GM23338 (cell line): ENCODE measurements around the gene SLC12A3. TPM values are rescaled to one million over a fixed set of nuclear protein-coding genes. Genes with fewer than 3 reads are reported as not detected.

Source experiments
- ATAC-seq: fragments of 200-7000 bp; cut with Tn5 transposase; 3 replicates; pipeline ENCODE4 v1.9.1; 2020
- DNase-seq: peaks from one replicate; pipeline ENCODE4 v3.0.0-alpha.2; 2015; ENCODE audit warnings: low spot score
- H2AFZ ChIP-seq: fragments of 200-600 bp; sonication (generic); 2 replicates; pipeline ENCODE4 v1.8.0; 2016; ENCODE audit warnings: antibody characterized with exemption, mild to moderate bottlenecking, moderate library complexity
- H3F3A ChIP-seq: fragments of 200-600 bp; sonication (generic); replicated peaks from 2 replicates; pipeline ENCODE4 v1.8.0; 2017; ENCODE audit warnings: antibody characterized with exemption, mixed run types, low read depth
- H3K27ac ChIP-seq: fragments of 200-600 bp; sonication (generic); 2 replicates; pipeline ENCODE4 v1.6.1; 2016; ENCODE audit warnings: low read depth
- H3K27me3 ChIP-seq: fragments of 200-600 bp; sonication (generic); 2 replicates; pipeline ENCODE4 v1.8.0; 2016; ENCODE audit warnings: mild to moderate bottlenecking, mixed run types, moderate library complexity; ENCODE audit not compliant: insufficient read depth
- H3K36me3 ChIP-seq: fragments of 200-600 bp; sonication (generic); 2 replicates; pipeline ENCODE4 v1.8.0; 2016; ENCODE audit warnings: mild to moderate bottlenecking; ENCODE audit not compliant: insufficient read depth
- H3K4me1 ChIP-seq: fragments of 200-600 bp; sonication (generic); 2 replicates; pipeline ENCODE4 v1.8.0; 2016; ENCODE audit warnings: mild to moderate bottlenecking, moderate library complexity; ENCODE audit not compliant: insufficient read depth
- H3K4me2 ChIP-seq: fragments of 200-600 bp; sonication (generic); 2 replicates; pipeline ENCODE4 v1.7.1; 2017; ENCODE audit warnings: mixed run types
- H3K4me3 ChIP-seq: fragments of 200-600 bp; sonication (generic); 2 replicates; pipeline ENCODE4 v1.6.1; 2016; ENCODE audit warnings: mixed run types
- H3K79me2 ChIP-seq: fragments of 200-600 bp; sonication (generic); replicated peaks from 2 replicates; pipeline ENCODE4 v1.8.0; 2017; ENCODE audit warnings: mild to moderate bottlenecking; ENCODE audit not compliant: insufficient read depth
- H3K9me2 ChIP-seq: fragments of 200-600 bp; sonication (generic); 2 replicates; pipeline ENCODE4 v1.8.0; 2017; ENCODE audit not compliant: insufficient read depth
- H4K20me1 ChIP-seq: fragments of 200-600 bp; sonication (generic); replicated peaks from 2 replicates; pipeline ENCODE4 v1.8.0; 2017; ENCODE audit warnings: mild to moderate bottlenecking; ENCODE audit not compliant: insufficient read depth
- H3K27ac Mint-ChIP-seq: 2 replicates; pipeline ENCODE4 v1.8.0; 2020; ENCODE audit warnings: inconsistent platforms, mild to moderate bottlenecking, moderate library complexity, mixed read lengths
- H3K27me3 Mint-ChIP-seq: 3 replicates; pipeline ENCODE4 v1.8.0; 2022; ENCODE audit warnings: low read depth, mild to moderate bottlenecking, moderate library complexity, mixed read lengths, inconsistent platforms; ENCODE audit not compliant: insufficient read depth, poor library complexity
- H3K36me3 Mint-ChIP-seq: 3 replicates; pipeline ENCODE4 v1.8.0; 2021; ENCODE audit warnings: low read depth, mild to moderate bottlenecking, inconsistent platforms, moderate library complexity, mixed read lengths
- H3K4me1 Mint-ChIP-seq: 3 replicates; pipeline ENCODE4 v1.8.0; 2020; ENCODE audit warnings: mild to moderate bottlenecking, inconsistent platforms, mixed read lengths
- H3K4me3 Mint-ChIP-seq: 3 replicates; pipeline ENCODE4 v1.8.0; 2021; ENCODE audit warnings: moderate library complexity, mild to moderate bottlenecking, inconsistent platforms, mixed read lengths
- H3K9me3 Mint-ChIP-seq: 3 replicates; pipeline ENCODE4 v1.8.0; 2020; ENCODE audit warnings: moderate library complexity, mild to moderate bottlenecking, inconsistent platforms, mixed read lengths
- CREB1 ChIP-seq: fragments of 250-450 bp; sonication (Bioruptor Pico); IDR thresholded peaks from 2 replicates; pipeline ENCODE4 v1.5.0; 2020; ENCODE audit warnings: low read depth, mild to moderate bottlenecking, moderate library complexity
- CTCF ChIP-seq, 2 experiments: fragments of 200-600 bp in 1 of 2; sonication (generic) in 1 of 2; conservative IDR thresholded peaks; 2 replicates each; pipeline versions ENCODE4 v1.5.1 to v1.6.1; 2016 to 2017; ENCODE audit warnings: antibody characterized with exemption in 2 of 2, low read depth in 2 of 2, mild to moderate bottlenecking in 2 of 2, moderate library complexity in 1 of 2
- EZH2 ChIP-seq: fragments of 200-600 bp; sonication (generic); IDR thresholded peaks from one replicate; pipeline ENCODE4 v1.8.0; 2017; ENCODE audit warnings: antibody characterized with exemption, mild to moderate bottlenecking, low read depth; ENCODE audit not compliant: unreplicated experiment
- EZH2phosphoT487 ChIP-seq: fragments of 200-600 bp; sonication (generic); IDR thresholded peaks from one replicate; pipeline ENCODE4 v1.8.1; 2018; ENCODE audit warnings: antibody characterized with exemption; ENCODE audit not compliant: unreplicated experiment
- JUNB ChIP-seq: IDR thresholded peaks from one replicate; pipeline ENCODE4 v1.6.1; 2016; ENCODE audit warnings: antibody characterized with exemption; ENCODE audit not compliant: unreplicated experiment
- NANOG ChIP-seq: IDR thresholded peaks from 2 replicates; pipeline ENCODE4 v1.6.1; 2016; ENCODE audit warnings: antibody characterized with exemption, borderline replicate concordance
- POLR2AphosphoS5 ChIP-seq: IDR thresholded peaks from 2 replicates; pipeline ENCODE4 v1.6.1; 2016; ENCODE audit warnings: antibody characterized with exemption, low read depth
- REST ChIP-seq: IDR thresholded peaks from one replicate; pipeline ENCODE4 v1.6.1; 2018; ENCODE audit warnings: antibody characterized with exemption; ENCODE audit not compliant: unreplicated experiment
- ZNF114 ChIP-seq: fragments of 250-450 bp; sonication (Bioruptor Pico); IDR thresholded peaks from 2 replicates; pipeline ENCODE4 v1.5.0; 2020; ENCODE audit warnings: mild to moderate bottlenecking, moderate library complexity
- ZNF331 ChIP-seq: fragments of 250-450 bp; sonication (Bioruptor Pico); IDR thresholded peaks from 2 replicates; pipeline ENCODE4 v1.5.0; 2020; ENCODE audit warnings: low read depth, mild to moderate bottlenecking, moderate library complexity
- polyA plus RNA-seq: library from polyadenylated mRNA; unstranded; fragments of >200 nt; fragmentation: Nextera tagmentation; extraction: Ambion mirVana; gene quantifications from 2 replicates; pipeline ENCODE4 v1.2.1, GENCODE V29; 2016
- total RNA-seq: library from RNA; depleted of rRNA; stranded (reverse); fragments of >200 nt; shearing (Covaris generic); gene quantifications from 2 replicates; pipeline ENCODE4 v1.2.3, GENCODE V29; 2014
- TF ChIP-seq, protein P1 (sequence below): IDR thresholded peaks from 2 replicates; pipeline ENCODE4 v1.6.1; 2016; ENCODE audit warnings: antibody characterized with exemption

Gene SLC12A3
- total and polyA plus RNA-seq, 2 experiments from 2014 or later: not detected

GRCh38 chr16:56865394-56866062 is 521 bp downstream of the SLC12A3 start:
- H3K4me3 Mint-ChIP-seq: no peak overlapping the region
- H3K27me3 ChIP-seq: no peaks in the 10 kb centered on the region

More at GRCh38 chr16:56865394-56866062, 521 bp downstream of the SLC12A3 start:
- Mint-ChIP-seq H3K27me3 (peaks cover 6% of the 10 kb centered on the region), H3K4me1 (peaks cover 6% of the 10 kb centered on the region), H3K36me3 (no peaks in the 10 kb centered on the region), H3K9me3 (no peaks in the 10 kb centered on the region), H3K27ac (no peak overlapping the region)
- Histone ChIP-seq H3K79me2 (no peaks in the 10 kb centered on the region), H3K27ac (no peak overlapping the region), H3K4me1 (no peaks in the 10 kb centered on the region), H3K4me3 (no peak overlapping the region), H3K4me2 (no peak overlapping the region), H4K20me1 (no peaks in the 10 kb centered on the region), H3K9me2 (no peaks in the 10 kb centered on the region), H3K36me3 (no peaks in the 10 kb centered on the region), H2AFZ (no peak overlapping the region), H3F3A (no peaks in the 10 kb centered on the region)
- no peak for DNase-seq
- ATAC-seq: no peak
- no peak for TF ChIP-seq NANOG
- TF ChIP-seq EZH2: no peak
- TF ChIP-seq JUNB: no peak
- TF ChIP-seq POLR2AphosphoS5: no peak
- TF ChIP-seq REST: no peak
- no peak for TF ChIP-seq CTCF (conservative IDR thresholded peaks at IDR 0.05; ENCODE audit: low read depth in 2 of 2)
- TF ChIP-seq, protein P1, sequence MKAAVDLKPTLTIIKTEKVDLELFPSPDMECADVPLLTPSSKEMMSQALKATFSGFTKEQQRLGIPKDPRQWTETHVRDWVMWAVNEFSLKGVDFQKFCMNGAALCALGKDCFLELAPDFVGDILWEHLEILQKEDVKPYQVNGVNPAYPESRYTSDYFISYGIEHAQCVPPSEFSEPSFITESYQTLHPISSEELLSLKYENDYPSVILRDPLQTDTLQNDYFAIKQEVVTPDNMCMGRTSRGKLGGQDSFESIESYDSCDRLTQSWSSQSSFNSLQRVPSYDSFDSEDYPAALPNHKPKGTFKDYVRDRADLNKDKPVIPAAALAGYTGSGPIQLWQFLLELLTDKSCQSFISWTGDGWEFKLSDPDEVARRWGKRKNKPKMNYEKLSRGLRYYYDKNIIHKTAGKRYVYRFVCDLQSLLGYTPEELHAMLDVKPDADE: no peak
- TF ChIP-seq EZH2phosphoT487: no peak
- TF ChIP-seq CREB1: no peak
- no peak for TF ChIP-seq ZNF331 (CRISPR knock-in tag)
- TF ChIP-seq ZNF114 (CRISPR knock-in tag): no peak
